Liver (tissue), 3 donors: ENCODE results near the gene CLGN.

ENCODE experiments used
- ATF3 ChIP-seq: IDR thresholded peaks from 2 replicates; pipeline ENCODE4 v1.6.1; 2016; ENCODE audit warnings: antibody characterized with exemption
- CTCF ChIP-seq: fragments of 150-350 bp; IDR thresholded peaks from 2 replicates; pipeline ENCODE4 v1.5.1; 2017; ENCODE audit warnings: improper control_type of control experiment, low read depth, low read length; ENCODE audit not compliant: missing input control
- GABPA ChIP-seq, 2 donors: IDR thresholded peaks in 1 of 2; conservative IDR thresholded peaks in 1 of 2; 2 replicates each; pipeline ENCODE4 v1.6.1; 2016; ENCODE audit warnings: antibody characterized with exemption in 2 of 2, mild to moderate bottlenecking in 1 of 2, moderate library complexity in 1 of 2
- REST ChIP-seq: IDR thresholded peaks from 2 replicates; pipeline ENCODE4 v1.6.1; 2016; ENCODE audit warnings: antibody characterized with exemption, mild to moderate bottlenecking
- RXRA ChIP-seq, 2 donors: IDR thresholded peaks; 2 replicates each; pipeline ENCODE4 v1.6.1; 2017 to 2018; ENCODE audit warnings: antibody characterized with exemption in 2 of 2, mild to moderate bottlenecking in 1 of 2
- SP1 ChIP-seq: IDR thresholded peaks from 2 replicates; pipeline ENCODE4 v1.6.1; 2018; ENCODE audit warnings: antibody characterized with exemption, mild to moderate bottlenecking
- TAF1 ChIP-seq: conservative IDR thresholded peaks from 2 replicates; pipeline ENCODE4 v1.6.1; 2016; ENCODE audit warnings: antibody characterized with exemption, mild to moderate bottlenecking
- YY1 ChIP-seq: IDR thresholded peaks from 2 replicates; pipeline ENCODE4 v1.6.1; 2016; ENCODE audit warnings: antibody characterized with exemption, mild to moderate bottlenecking
- donor health status: healthy.
- donor health status: healthy.

GRCh38 chr4:140448830-140449229, 21.4 kb upstream of the CLGN start:
- no peak for TF ChIP-seq CTCF
- TF ChIP-seq GABPA (IDR thresholded peaks at IDR 0.05 in 1 of 2, conservative IDR thresholded peaks at IDR 0.05 in 1 of 2): no peak
- TF ChIP-seq TAF1: no peak
- TF ChIP-seq RXRA (IDR thresholded peaks at IDR 0.05): no peak
- TF ChIP-seq REST: no peak
- TF ChIP-seq SP1: no peak
- TF ChIP-seq YY1: no peak
- no peak for TF ChIP-seq ATF3
